ENCODE data around the gene FTO.

DNA sequence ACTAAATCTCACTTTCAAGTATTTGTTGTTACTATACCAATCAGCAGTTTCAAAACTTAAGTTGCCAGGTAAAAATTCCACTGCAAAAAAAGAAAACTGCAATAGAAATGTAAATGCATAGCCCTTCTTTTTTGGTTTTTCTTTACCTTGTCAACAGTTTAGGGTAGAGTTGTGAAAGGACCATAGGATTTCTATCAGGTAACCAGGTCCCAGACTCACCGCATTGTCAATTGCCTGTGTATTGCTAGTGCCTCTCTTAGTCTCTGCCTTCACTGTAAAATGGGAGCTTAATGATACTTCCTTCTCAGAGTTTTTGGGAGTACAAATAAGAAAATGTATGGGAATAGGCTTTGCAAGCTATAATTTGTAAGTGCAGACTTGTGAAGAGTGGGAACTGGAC lies 145.0 kb downstream of the FTO start:
- TF ChIP-seq POLR2A (IDR thresholded peaks at IDR 0.05): no peak
- TF ChIP-seq, protein P1, sequence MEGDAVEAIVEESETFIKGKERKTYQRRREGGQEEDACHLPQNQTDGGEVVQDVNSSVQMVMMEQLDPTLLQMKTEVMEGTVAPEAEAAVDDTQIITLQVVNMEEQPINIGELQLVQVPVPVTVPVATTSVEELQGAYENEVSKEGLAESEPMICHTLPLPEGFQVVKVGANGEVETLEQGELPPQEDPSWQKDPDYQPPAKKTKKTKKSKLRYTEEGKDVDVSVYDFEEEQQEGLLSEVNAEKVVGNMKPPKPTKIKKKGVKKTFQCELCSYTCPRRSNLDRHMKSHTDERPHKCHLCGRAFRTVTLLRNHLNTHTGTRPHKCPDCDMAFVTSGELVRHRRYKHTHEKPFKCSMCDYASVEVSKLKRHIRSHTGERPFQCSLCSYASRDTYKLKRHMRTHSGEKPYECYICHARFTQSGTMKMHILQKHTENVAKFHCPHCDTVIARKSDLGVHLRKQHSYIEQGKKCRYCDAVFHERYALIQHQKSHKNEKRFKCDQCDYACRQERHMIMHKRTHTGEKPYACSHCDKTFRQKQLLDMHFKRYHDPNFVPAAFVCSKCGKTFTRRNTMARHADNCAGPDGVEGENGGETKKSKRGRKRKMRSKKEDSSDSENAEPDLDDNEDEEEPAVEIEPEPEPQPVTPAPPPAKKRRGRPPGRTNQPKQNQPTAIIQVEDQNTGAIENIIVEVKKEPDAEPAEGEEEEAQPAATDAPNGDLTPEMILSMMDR (IDR thresholded peaks at IDR 0.05): no peak
- no peak for TF ChIP-seq EP300 (IDR thresholded peaks at IDR 0.05; ENCODE audit: low read depth)
- TF ChIP-seq POLR2AphosphoS5 (IDR thresholded peaks at IDR 0.05): no peak
